Lung (tissue), 12 donors: ENCODE data around the gene CARD16. TPM values are rescaled to one million over a fixed set of nuclear protein-coding genes. Genes with fewer than 3 reads are reported as not detected.
"Not testable (repeated sequence)": the region's sequence is repeated elsewhere in the genome, so short reads cannot be mapped to it uniquely, and the experiment has no call there.

Experiments used
- ATAC-seq: fragments of 200-7000 bp; cut with Tn5 transposase; one replicate; pipeline ENCODE4 v1.9.1; 2020; ENCODE audit warnings: moderate number of reproducible peaks; ENCODE audit not compliant: insufficient read depth, low FRiP score
- DNase-seq, 3 donors: peaks; one replicate each; pipeline ENCODE4 v3.0.0-alpha.2; 2013 to 2017
- H3K27ac ChIP-seq, 2 donors: one replicate each; pipeline ENCODE4 v1.5.1; 2013; ENCODE audit warnings: mild to moderate bottlenecking in 2 of 2, moderate library complexity in 2 of 2, control low read depth in 1 of 2, inconsistent platforms in 1 of 2, low read depth in 1 of 2, low read length in 1 of 2
- H3K27me3 ChIP-seq, 3 donors: one replicate each; pipeline ENCODE4 v1.5.1; 2013; ENCODE audit warnings: low read length in 2 of 3; ENCODE audit not compliant: control insufficient read depth in 3 of 3, insufficient read depth in 3 of 3
- H3K36me3 ChIP-seq, 4 donors: one replicate each; pipeline ENCODE4 v1.5.1; 2013; ENCODE audit warnings: low read length in 4 of 4, mild to moderate bottlenecking in 1 of 4, moderate library complexity in 1 of 4; ENCODE audit not compliant: control insufficient read depth in 4 of 4, insufficient read depth in 4 of 4
- H3K4me1 ChIP-seq, 5 donors: one replicate each; pipeline ENCODE4 v1.5.1; 2013; ENCODE audit warnings: low read length in 5 of 5, mild to moderate bottlenecking in 2 of 5, moderate library complexity in 1 of 5; ENCODE audit not compliant: control insufficient read depth in 5 of 5, insufficient read depth in 5 of 5
- H3K4me3 ChIP-seq: one replicate; pipeline ENCODE4 v1.5.1; 2013; ENCODE audit warnings: mild to moderate bottlenecking, control low read depth, moderate library complexity
- H3K9ac ChIP-seq, 2 donors: one replicate each; pipeline ENCODE4 v1.5.1; 2013; ENCODE audit warnings: low read length in 2 of 2, control low read depth in 1 of 2; ENCODE audit not compliant: insufficient read depth in 1 of 2
- H3K9me3 ChIP-seq, 4 donors: one replicate each; pipeline ENCODE4 v1.5.1; 2013; ENCODE audit warnings: low read length in 3 of 4, mild to moderate bottlenecking in 1 of 4, moderate library complexity in 1 of 4; ENCODE audit not compliant: control insufficient read depth in 4 of 4, insufficient read depth in 3 of 4
- CTCF ChIP-seq: IDR thresholded peaks from 2 replicates; pipeline ENCODE4 v1.5.1; 2012; ENCODE audit warnings: mild to moderate bottlenecking; ENCODE audit errors: control extremely low read depth, extremely low read depth
- WGBS, 2 donors: extraction: QIAGEN DNeasy Blood & Tissue Kit; methylation state at CpG; one replicate each; pipeline ENCODE4 v1.1.7; 2013; 5-methylcytosine and 5-hydroxymethylcytosine counted together
- polyA plus RNA-seq, 2 donors: library from polyadenylated mRNA; stranded (reverse); fragments of 200-250 nt; gene quantifications; one replicate each; pipeline ENCODE4 v1.2.1, GENCODE V29; 2013
- total RNA-seq, 2 donors: library from RNA; depleted of rRNA in 1 of 2; stranded (reverse); fragments of >200 nt in 1 of 2; gene quantifications; one replicate each; pipeline ENCODE4 v1.2.1, GENCODE V29; 2014 to 2021
- donor health status: control.
- donor health status: control.
- donor health status: Bipolar disorder and iron deficiency.
- donor health status: healthy.
- donor health status: DM: yes; HTN: yes; CAD: no.

The CARD16 gene
- total and polyA plus RNA-seq, 4 donors = 31.6 to 169 (median 63.1) TPM

GRCh38 chr11:105034813-105035620 is 10.1 kb downstream of the CARD16 start, which contains the start of gene CASP1:
TSS of gene CASP1 (minus strand) at chr11:105035144. CDS start at chr11:105035113, 31 bp downstream.
- TF ChIP-seq CTCF = no peak
- Histone ChIP-seq H3K4me1 (peaks cover 0 to 12% (median 2%) of the 10 kb centered on the region in 5 donors), H3K36me3 (peaks cover 0 to 8% (median 4%) of the 10 kb centered on the region in 4 donors), H3K27me3 (no peaks in the 10 kb centered on the region), H3K27ac (peak within 1 kb of the TSS; percentile 35 to 80), H3K9ac (peak within 1 kb of the TSS in 1 of 2 donors; percentile 76), H3K9me3 (peaks cover 0 to 4% (median 0%) of the 10 kb centered on the region in 4 donors), H3K4me3 (peak within 1 kb of the TSS; percentile 29)
- ATAC-seq (peak; percentile 75), DNase-seq (peak; percentile 70 to 92 (median 90))
- 3 to 4% methylated on average over 3 of the region's 3 CpGs for WGBS, 2 donors

GRCh38 chr11:105034388-105034787 is 10.7 kb downstream of the CARD16 start:
- not testable (repeated sequence) for H3K9me3 ChIP-seq, H3K27me3 ChIP-seq
- peak; percentile 15 for ATAC-seq
- peaks cover 0 to 13% (median 8%) of the 10 kb centered on the region in 4 donors for H3K36me3 ChIP-seq
- H3K9ac ChIP-seq = peak overlapping the region in 1 of 2 donors; percentile 66
- peak overlapping the region; percentile 35 to 51 for H3K27ac ChIP-seq
- peak in 2 of 3 donors; percentile 44 to 58 for DNase-seq
- H3K4me1 ChIP-seq = peaks cover 0 to 12% (median 2%) of the 10 kb centered on the region in 5 donors
- WGBS, 2 donors = 24% methylated on average over 2 of the region's 2 CpGs
- peak overlapping the region; percentile 27 for H3K4me3 ChIP-seq

GRCh38 chr11:105033781-105034180 is 11.4 kb downstream of the CARD16 start:
- Histone ChIP-seq H3K27ac (no peak overlapping the region), H3K4me1 (peaks cover 0 to 12% (median 2%) of the 10 kb centered on the region in 5 donors), H3K36me3 (peaks cover 3 to 17% (median 8%) of the 10 kb centered on the region in 4 donors), H3K9me3 (peaks cover 0 to 4% (median 0%) of the 10 kb centered on the region in 4 donors), H3K9ac (peak overlapping the region in 1 of 2 donors; percentile 47), H3K27me3 (no peaks in the 10 kb centered on the region), H3K4me3 (no peak overlapping the region)
- WGBS, 2 donors = 75 to 92% methylated on average over 1 of the region's 1 CpG
- TF ChIP-seq CTCF = no peak
- ATAC-seq = no peak
- no peak for DNase-seq

GRCh38 chr11:105033343-105033742 is 11.8 kb downstream of the CARD16 start:
- Histone ChIP-seq H3K4me3 (peak overlapping the region; percentile 14), H3K27ac (peak overlapping the region in 1 of 2 donors; percentile 77), H3K27me3 (no peaks in the 10 kb centered on the region), H3K9me3 (peaks cover 0 to 4% (median 0%) of the 10 kb centered on the region in 4 donors), H3K36me3 (peaks cover 5 to 17% (median 8%) of the 10 kb centered on the region in 4 donors), H3K9ac (peak overlapping the region in 1 of 2 donors; percentile 1), H3K4me1 (peaks cover 0 to 12% (median 2%) of the 10 kb centered on the region in 5 donors)
- DNase-seq = no peak
- ATAC-seq = no peak
- 69 to 76% methylated on average over 3 of the region's 3 CpGs for WGBS, 2 donors
- no peak for TF ChIP-seq CTCF
